ENCODE measurements around the gene ELP2. TPM values are rescaled to one million over a fixed set of nuclear protein-coding genes. Genes with fewer than 3 reads are reported as not detected.

The ELP2 gene
- total and polyA plus RNA-seq, 9 of the 15 experiments (the other 6 are each of a cell fraction or from before 2014, with no cell fraction given): 76.8 to 192 (median 140) TPM

GRCh38 chr18:36189486-36189885 lies 59.8 kb downstream of the ELP2 start (continued):
- TF ChIP-seq ELK1 (CRISPR knock-in tag; IDR thresholded peaks at IDR 0.05) (no peak), ZC3H11A (IDR thresholded peaks at IDR 0.05; ENCODE audit: low read depth, low read length) (no peak), SMC3 (conservative IDR thresholded peaks at IDR 0.05; ENCODE audit: insufficient read depth, low read depth, low read length) (no peak), ZFP91 (CRISPR knock-in tag; IDR thresholded peaks at IDR 0.05) (no peak), E2F5 (CRISPR knock-in tag; IDR thresholded peaks at IDR 0.05) (no peak), GTF3C2 (IDR thresholded peaks at IDR 0.05; ENCODE audit: borderline replicate concordance, extremely low read depth, insufficient read length) (no peak), UBTF (IDR thresholded peaks at IDR 0.05; ENCODE audit: borderline replicate concordance in 1 of 2, low read depth in 2 of 2, low read length in 2 of 2) (no peak), ZNF224 (CRISPR knock-in tag; IDR thresholded peaks at IDR 0.05) (no peak)

All from K562 (cell line).